Measurements from ENCODE around the gene CLMP. TPM values are rescaled to one million over a fixed set of nuclear protein-coding genes. Genes with fewer than 3 reads are reported as not detected.

CLMP gene
- total RNA-seq, 6 experiments from 2014 or later = 126 to 201 (median 138) TPM

DNA sequence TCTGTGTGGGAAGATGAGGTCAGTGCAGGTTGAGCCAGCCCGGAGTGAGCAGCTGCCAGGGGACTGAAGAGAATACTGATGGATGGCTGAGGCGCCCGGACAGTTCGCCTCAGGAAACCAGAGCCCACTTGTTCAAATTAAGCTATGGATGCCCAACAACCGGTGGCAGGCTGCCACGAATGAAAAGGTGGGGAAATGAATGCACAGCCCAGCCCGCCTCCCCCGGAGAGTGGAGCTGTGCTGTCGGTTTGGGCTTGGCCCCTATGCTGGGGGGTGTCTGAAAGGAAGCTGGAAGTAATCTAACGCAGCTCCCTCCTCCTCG is 155.0 kb downstream of the CLMP start:
- H3K4me1 Mint-ChIP-seq (ENCODE audit: low read depth) = no peaks in the 10 kb centered on the region
- H3K27me3 Mint-ChIP-seq (ENCODE audit: insufficient read depth) = no peaks in the 10 kb centered on the region; the same call in 1 of the 2 replicates
- no peak overlapping the region for H3K4me3 Mint-ChIP-seq
- no peak for DNase-seq
- H3K27ac Mint-ChIP-seq = no peak overlapping the region
- H3K36me3 Mint-ChIP-seq (ENCODE audit: low read depth) = no peaks in the 10 kb centered on the region
- no peaks in the 10 kb centered on the region for H3K9me3 Mint-ChIP-seq
- no peak for TF ChIP-seq CTCF (IDR thresholded peaks at IDR 0.05)

DNA sequence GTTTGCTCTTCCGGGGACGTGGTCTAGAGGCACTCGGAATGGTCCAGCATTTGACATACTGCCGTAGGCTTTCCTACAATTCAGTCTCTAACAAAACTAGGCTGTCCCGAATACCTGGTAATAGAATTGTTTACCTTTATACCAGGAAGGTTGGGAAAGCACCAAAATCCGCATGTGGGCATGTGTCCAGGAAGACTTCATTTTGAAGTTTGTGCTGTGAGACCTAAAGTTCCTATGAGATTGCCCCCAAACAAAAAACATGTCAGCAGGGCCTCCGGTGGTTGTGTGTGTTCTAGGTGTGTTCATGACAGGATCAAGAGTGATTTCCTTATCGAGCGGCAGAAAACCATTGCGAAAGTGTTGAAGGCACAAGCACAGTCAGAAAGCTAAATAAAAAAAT is 159.2 kb downstream of the CLMP start:
- TF ChIP-seq CTCF (IDR thresholded peaks at IDR 0.05) = no peak
- no peak for DNase-seq
- Mint-ChIP-seq H3K9me3 (no peaks in the 10 kb centered on the region), H3K36me3 (ENCODE audit: low read depth) (no peaks in the 10 kb centered on the region), H3K27ac (no peak overlapping the region), H3K27me3 (ENCODE audit: insufficient read depth) (peaks cover 5% of the 10 kb centered on the region), H3K4me3 (no peak overlapping the region), H3K4me1 (ENCODE audit: low read depth) (no peaks in the 10 kb centered on the region)

DNA sequence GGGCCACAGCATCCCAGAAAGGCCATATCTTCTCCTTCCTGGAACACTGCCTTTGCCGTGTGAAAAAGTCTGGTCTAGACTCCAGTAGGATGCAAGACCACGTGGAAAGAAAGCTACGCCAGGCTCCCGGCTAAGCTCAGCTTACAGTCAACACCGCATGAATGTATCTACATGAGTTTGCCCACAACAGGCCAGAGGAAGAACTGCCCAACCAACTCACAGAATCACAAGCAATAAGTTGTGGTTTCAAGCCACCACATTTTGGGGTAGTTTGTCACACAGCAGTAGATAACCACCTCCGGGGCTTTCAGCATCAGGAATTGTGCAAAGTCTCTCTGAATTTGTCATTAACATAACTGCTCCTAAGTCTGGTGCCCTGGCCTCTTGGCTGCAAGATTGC is 160.5 kb downstream of the CLMP start:
- no peak for TF ChIP-seq CTCF (IDR thresholded peaks at IDR 0.05)
- no peaks in the 10 kb centered on the region for H3K36me3 Mint-ChIP-seq (ENCODE audit: low read depth)
- no peak overlapping the region for H3K27ac Mint-ChIP-seq
- H3K9me3 Mint-ChIP-seq = no peaks in the 10 kb centered on the region
- no peak overlapping the region for H3K4me3 Mint-ChIP-seq
- no peaks in the 10 kb centered on the region for H3K4me1 Mint-ChIP-seq (ENCODE audit: low read depth)
- no peak for DNase-seq
- H3K27me3 Mint-ChIP-seq (ENCODE audit: insufficient read depth) = peaks cover 13% of the 10 kb centered on the region

GRCh38 chr11:123033895-123034294 is 161.2 kb downstream of the CLMP start:
- peaks cover 14% of the 10 kb centered on the region for H3K27me3 Mint-ChIP-seq (ENCODE audit: insufficient read depth)

DNA sequence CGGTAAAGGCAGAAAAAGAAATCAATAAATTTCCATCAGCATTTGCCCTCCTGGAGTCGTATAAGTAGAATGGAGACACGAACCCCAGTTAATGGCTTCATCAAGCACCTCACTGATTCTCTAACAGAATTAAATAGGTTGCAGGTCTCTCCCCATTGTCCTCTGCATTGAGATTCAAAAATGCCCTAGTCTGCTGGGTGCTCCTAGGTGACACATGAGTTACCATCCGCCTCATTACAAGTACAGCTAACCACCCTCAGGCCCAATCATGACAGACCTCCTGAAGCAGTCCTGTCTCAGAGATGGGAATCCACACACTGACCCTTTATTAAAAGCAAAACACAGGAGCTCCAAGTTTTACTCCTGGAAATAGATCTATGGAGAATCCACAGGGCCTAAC is 164.5 kb downstream of the CLMP start:
- DNase-seq = no peak
- no peaks in the 10 kb centered on the region for H3K36me3 Mint-ChIP-seq (ENCODE audit: low read depth)
- H3K4me3 Mint-ChIP-seq = no peak overlapping the region
- no peaks in the 10 kb centered on the region for H3K9me3 Mint-ChIP-seq
- no peak for TF ChIP-seq CTCF (IDR thresholded peaks at IDR 0.05)
- peaks cover 20% of the 10 kb centered on the region for H3K27me3 Mint-ChIP-seq (ENCODE audit: insufficient read depth)
- H3K27ac Mint-ChIP-seq = no peak overlapping the region
- H3K4me1 Mint-ChIP-seq (ENCODE audit: low read depth) = no peaks in the 10 kb centered on the region

More at GRCh38 chr11:123033895-123034294, 161.2 kb downstream of the CLMP start:
- Mint-ChIP-seq H3K4me3 (no peak overlapping the region), H3K9me3 (no peaks in the 10 kb centered on the region), H3K4me1 (ENCODE audit: low read depth) (no peaks in the 10 kb centered on the region), H3K36me3 (ENCODE audit: low read depth) (no peaks in the 10 kb centered on the region), H3K27ac (no peak overlapping the region)
- no peak for DNase-seq
- peak; percentile 30; the same call in 1 of the 2 replicates for TF ChIP-seq CTCF (IDR thresholded peaks at IDR 0.05)

GRCh38 chr11:123020968-123021367 is 174.1 kb downstream of the CLMP start:
- Mint-ChIP-seq H3K36me3 (ENCODE audit: low read depth) (no peaks in the 10 kb centered on the region), H3K4me1 (ENCODE audit: low read depth) (peaks cover 9% of the 10 kb centered on the region), H3K4me3 (no peak overlapping the region), H3K9me3 (no peaks in the 10 kb centered on the region), H3K27me3 (ENCODE audit: insufficient read depth) (peaks cover 18% of the 10 kb centered on the region), H3K27ac (no peak overlapping the region)
- peak; percentile 49 for DNase-seq
- peak; percentile 73 for TF ChIP-seq CTCF (IDR thresholded peaks at IDR 0.05)

Measured in HFFc6 (cell line).